H9 (cell line): Measurements from ENCODE around the gene FGA. TPM values are rescaled to one million over a fixed set of nuclear protein-coding genes. Genes with fewer than 3 reads are reported as not detected.

Experiments used
- DNase-seq: peaks from one replicate; pipeline ENCODE4 v3.0.0-alpha.2; 2017
- H2AFZ ChIP-seq: one replicate; pipeline ENCODE4 v1.6.1; 2013; ENCODE audit warnings: mild to moderate bottlenecking, low read length, control low read depth, moderate library complexity
- H2AK5ac ChIP-seq: 2 replicates; pipeline ENCODE4 v1.6.1; 2013; ENCODE audit warnings: low read length, control low read depth, mixed read lengths; ENCODE audit not compliant: insufficient read length
- H2BK120ac ChIP-seq: one replicate; pipeline ENCODE4 v1.6.1; 2013; ENCODE audit warnings: low read depth, mild to moderate bottlenecking, low read length, control low read depth, inconsistent platforms; ENCODE audit not compliant: poor library complexity, severe bottlenecking
- H2BK12ac ChIP-seq: 2 replicates; pipeline ENCODE4 v1.6.1; 2013; ENCODE audit warnings: low read length, control low read depth, mixed read lengths, low read depth; ENCODE audit not compliant: insufficient read length
- H2BK15ac ChIP-seq: 2 replicates; pipeline ENCODE4 v1.6.1; 2013; ENCODE audit warnings: low read depth, low read length, control low read depth
- H2BK20ac ChIP-seq: one replicate; pipeline ENCODE4 v1.6.1; 2013; ENCODE audit warnings: low read depth, mild to moderate bottlenecking, low read length, control low read depth, inconsistent platforms; ENCODE audit not compliant: poor library complexity, severe bottlenecking
- H2BK5ac ChIP-seq: 2 replicates; pipeline ENCODE4 v1.6.1; 2013; ENCODE audit warnings: low read length, control low read depth, mixed read lengths; ENCODE audit not compliant: insufficient read length
- H3K14ac ChIP-seq: 2 replicates; pipeline ENCODE4 v1.6.1; 2013; ENCODE audit warnings: low read length, control low read depth; ENCODE audit not compliant: insufficient read depth
- H3K18ac ChIP-seq: 2 replicates; pipeline ENCODE4 v1.6.1; 2013; ENCODE audit warnings: low read depth, mild to moderate bottlenecking, mixed read lengths, low read length, control low read depth; ENCODE audit not compliant: insufficient read length
- H3K23ac ChIP-seq: 2 replicates; pipeline ENCODE4 v1.6.1; 2013; ENCODE audit warnings: low read length, control low read depth, mixed read lengths, low read depth; ENCODE audit not compliant: insufficient read length
- H3K23me2 ChIP-seq: 2 replicates; pipeline ENCODE4 v1.6.1; 2013; ENCODE audit warnings: low read depth, mild to moderate bottlenecking, mixed read lengths, low read length, control low read depth; ENCODE audit not compliant: insufficient read length, poor library complexity, severe bottlenecking
- H3K27ac ChIP-seq: 2 replicates; pipeline ENCODE4 v1.5.1; 2013; ENCODE audit warnings: low read length, control low read depth, mixed read lengths, low read depth; ENCODE audit not compliant: insufficient read length
- H3K27me3 ChIP-seq: 2 replicates; pipeline ENCODE4 v1.6.1; 2013; ENCODE audit warnings: low read length, control low read depth, inconsistent platforms; ENCODE audit not compliant: insufficient read depth
- H3K4ac ChIP-seq: 2 replicates; pipeline ENCODE4 v1.6.1; 2013; ENCODE audit warnings: low read depth, mild to moderate bottlenecking, control low read depth, inconsistent platforms, low read length, moderate library complexity
- H3K4me1 ChIP-seq: 2 replicates; pipeline ENCODE4 v1.6.1; 2013; ENCODE audit warnings: low read length, control low read depth, inconsistent platforms; ENCODE audit not compliant: insufficient read depth
- H3K4me2 ChIP-seq: 2 replicates; pipeline ENCODE4 v1.6.1; 2013; ENCODE audit warnings: low read length, control low read depth, mixed read lengths; ENCODE audit not compliant: insufficient read length, insufficient read depth
- H3K56ac ChIP-seq: 2 replicates; pipeline ENCODE4 v1.6.1; 2013; ENCODE audit warnings: low read depth, mild to moderate bottlenecking, mixed read lengths, low read length, control low read depth; ENCODE audit not compliant: insufficient read length
- H3K79me1 ChIP-seq: 2 replicates; pipeline ENCODE4 v1.6.1; 2013; ENCODE audit warnings: low read depth, mild to moderate bottlenecking, moderate library complexity, low read length, control low read depth, inconsistent platforms; ENCODE audit not compliant: insufficient read depth, poor library complexity, severe bottlenecking
- H3K79me2 ChIP-seq: 2 replicates; pipeline ENCODE4 v1.6.1; 2013; ENCODE audit warnings: low read length, control low read depth, inconsistent platforms; ENCODE audit not compliant: insufficient read depth
- H3K9ac ChIP-seq: 2 replicates; pipeline ENCODE4 v1.6.1; 2013; ENCODE audit warnings: low read length, control low read depth, mixed read lengths; ENCODE audit not compliant: insufficient read length; ENCODE audit errors: extremely low read depth
- H3K9me3 ChIP-seq: one replicate; pipeline ENCODE4 v1.6.1; 2013; ENCODE audit warnings: low read depth, low read length, inconsistent platforms; ENCODE audit not compliant: control insufficient read depth
- H3T11ph ChIP-seq: one replicate; pipeline ENCODE4 v1.6.1; 2013; ENCODE audit warnings: mild to moderate bottlenecking, low read length, control low read depth, inconsistent platforms
- H4K20me1 ChIP-seq: one replicate; pipeline ENCODE4 v1.6.1; 2013; ENCODE audit not compliant: control insufficient read depth, insufficient read length, insufficient read depth
- H4K5ac ChIP-seq: 2 replicates; pipeline ENCODE4 v1.6.1; 2013; ENCODE audit warnings: low read depth, mild to moderate bottlenecking, mixed read lengths, low read length, control low read depth; ENCODE audit not compliant: insufficient read length
- H4K8ac ChIP-seq: replicated peaks from 2 replicates; pipeline ENCODE4 v1.6.1; 2013; ENCODE audit warnings: low read length, control low read depth, mixed read lengths, low read depth; ENCODE audit not compliant: insufficient read length
- H4K91ac ChIP-seq: 2 replicates; pipeline ENCODE4 v1.6.1; 2013; ENCODE audit warnings: low read depth, mild to moderate bottlenecking, moderate library complexity, mixed read lengths, low read length, control low read depth; ENCODE audit not compliant: insufficient read length
- H3K27ac Mint-ChIP-seq, 3 experiments: 2 replicates in 2 of 3; 3 replicates in 1 of 3; pipeline ENCODE4 v1.8.0; 2020 to 2021; ENCODE audit warnings: mixed read lengths in 3 of 3, mild to moderate bottlenecking in 1 of 3, moderate library complexity in 1 of 3
- H3K27me3 Mint-ChIP-seq: 2 replicates; pipeline ENCODE4 v1.8.0; 2021; ENCODE audit warnings: low read depth, mild to moderate bottlenecking, moderate library complexity, mixed read lengths
- H3K36me3 Mint-ChIP-seq, 3 experiments: 2 replicates in 2 of 3; 3 replicates in 1 of 3; pipeline ENCODE4 v1.8.0; 2020 to 2021; ENCODE audit warnings: low read depth in 3 of 3, mixed read lengths in 3 of 3; ENCODE audit not compliant: insufficient read depth in 1 of 3
- H3K4me1 Mint-ChIP-seq, 2 experiments: 2 replicates each; pipeline ENCODE4 v1.8.0; 2020; ENCODE audit warnings: mixed read lengths in 2 of 2
- H3K4me3 Mint-ChIP-seq, 2 experiments: 2 replicates in 1 of 2; 3 replicates in 1 of 2; pipeline ENCODE4 v1.8.0; 2020 to 2021; ENCODE audit warnings: mild to moderate bottlenecking in 2 of 2, mixed read lengths in 2 of 2, moderate library complexity in 1 of 2
- H3K9me3 Mint-ChIP-seq, 2 experiments: 2 replicates in 1 of 2; 3 replicates in 1 of 2; pipeline ENCODE4 v1.8.0; 2020; ENCODE audit warnings: mild to moderate bottlenecking in 2 of 2, mixed read lengths in 2 of 2, moderate library complexity in 1 of 2
- CTCF ChIP-seq: fragments of 200-600 bp; sonication (generic); conservative IDR thresholded peaks from 3 replicates; pipeline ENCODE4 v1.8.0; 2021; ENCODE audit warnings: antibody characterized with exemption, mild to moderate bottlenecking
- WGBS: extraction: QIAGEN DNeasy Blood & Tissue Kit; methylation state at CpG from one replicate; pipeline ENCODE4 v1.1.7; 2013; ENCODE audit warnings: missing lambda C conversion rate, low lambda C conversion rate, mixed read lengths; ENCODE audit not compliant: insufficient read length; ENCODE audit errors: extremely low coverage; 5-methylcytosine and 5-hydroxymethylcytosine counted together
- total RNA-seq: library from RNA; stranded (reverse); gene quantifications from 2 replicates; pipeline ENCODE4 v1.2.1, GENCODE V29; 2021

Gene FGA
- total RNA-seq, 1 experiment from 2014 or later = not detected

DNA sequence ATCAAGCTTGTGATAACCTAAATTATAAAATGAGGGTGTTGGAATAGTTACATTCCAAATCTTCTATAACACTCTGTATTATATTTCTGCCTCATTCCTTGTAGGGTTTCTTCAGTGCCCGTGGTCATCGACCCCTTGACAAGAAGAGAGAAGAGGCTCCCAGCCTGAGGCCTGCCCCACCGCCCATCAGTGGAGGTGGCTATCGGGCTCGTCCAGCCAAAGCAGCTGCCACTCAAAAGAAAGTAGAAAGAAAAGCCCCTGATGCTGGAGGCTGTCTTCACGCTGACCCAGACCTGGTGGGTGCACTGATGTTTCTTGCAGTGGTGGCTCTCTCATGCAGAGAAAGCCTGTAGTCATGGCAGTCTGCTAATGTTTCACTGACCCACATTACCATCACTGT lies 24.8 kb downstream of the FGA start:
- no peak overlapping the region for H4K8ac ChIP-seq
- H3K9me3 ChIP-seq = no peaks in the 10 kb centered on the region
- WGBS = no CpG with 5 or more reads among the region's 6 CpGs
- H3K18ac ChIP-seq = no peak overlapping the region
- no peak overlapping the region for H4K91ac ChIP-seq
- Mint-ChIP-seq H3K9me3 (no peaks in the 10 kb centered on the region), H3K4me1 (peaks cover 0 to 4% of the 10 kb centered on the region in 2 experiments; a peak in 2 of 4 replicates), H3K27me3 (no peaks in the 10 kb centered on the region), H3K4me3 (no peak overlapping the region), H3K36me3 (no peaks in the 10 kb centered on the region), H3K27ac (peak overlapping the region in 1 of 3 experiments; percentile 72; a peak in 1 of 7 replicates)
- H3K27ac ChIP-seq = no peak overlapping the region
- H2BK15ac ChIP-seq = no peak overlapping the region
- H2AK5ac ChIP-seq = no peak overlapping the region
- H2BK20ac ChIP-seq = no peak overlapping the region
- no peak overlapping the region for H3K56ac ChIP-seq
- H4K5ac ChIP-seq = no peak overlapping the region
- H2BK5ac ChIP-seq = no peak overlapping the region
- no peak overlapping the region for H3K4me2 ChIP-seq
- no peak for DNase-seq
- H3K23ac ChIP-seq = no peak overlapping the region
- H3K79me2 ChIP-seq = no peaks in the 10 kb centered on the region
- no peak overlapping the region for H2AFZ ChIP-seq
- no peaks in the 10 kb centered on the region for H4K20me1 ChIP-seq
- no peaks in the 10 kb centered on the region for H3K4me1 ChIP-seq
- H3K14ac ChIP-seq = no peak overlapping the region
- H2BK120ac ChIP-seq = no peak overlapping the region
- no peak overlapping the region for H3K4ac ChIP-seq
- no peak for TF ChIP-seq CTCF
- H2BK12ac ChIP-seq = no peak overlapping the region
- no peaks in the 10 kb centered on the region for H3K23me2 ChIP-seq
- no peaks in the 10 kb centered on the region for H3K27me3 ChIP-seq
- no peaks in the 10 kb centered on the region for H3K79me1 ChIP-seq
- H3K9ac ChIP-seq = no peak overlapping the region
- no peak overlapping the region for H3T11ph ChIP-seq
